HepG2 (cell line): Measurements from ENCODE around the gene BLMH. TPM values are rescaled to one million over a fixed set of nuclear protein-coding genes. Genes with fewer than 3 reads are reported as not detected.

Source experiments
- ATAC-seq: fragments of 200-7000 bp; cut with Tn5 transposase; 3 replicates; pipeline ENCODE4 v1.9.1; 2020; ENCODE audit warnings: mild to moderate bottlenecking, moderate library complexity
- BruUV-seq: library from RNA; stranded (reverse); fragments of 400-500 nt; replicated peaks from 2 replicates; lab custom pipeline; 2021; lab: Mats Ljungman, UMichigan
- CTCF ChIA-PET: fragments of 300-600 bp; formaldehyde crosslinking; extraction: SDS; loops from one replicate; lab custom pipeline; 2021; ENCODE audit warnings: low total read pairs, inconsistent platforms, low intra/inter-chr PET ratio; lab: Yijun Ruan, JAX
- POLR2A ChIA-PET: fragments of 350-600 bp; sonication (Branson Sonifier 250); formaldehyde crosslinking; loops from one replicate; lab custom pipeline; 2020; ENCODE audit warnings: antibody characterized with exemption, inconsistent platforms; lab: Yijun Ruan, JAX
- DNase-seq: peaks from one replicate; pipeline ENCODE4 v3.0.0-alpha.2; 2015; ENCODE audit warnings: low spot score
- FAIRE-seq: peaks from 3 replicates; lab custom pipeline; 2011; peaks lifted over from hg19 to GRCh38; lab: Jason Lieb, UNC
- H2AFZ ChIP-seq: one replicate; pipeline ENCODE4 v1.6.1; 2011; ENCODE audit warnings: low read length, inconsistent platforms
- H3K27ac ChIP-seq: fragments of 300-600 bp; 3 replicates; pipeline ENCODE4 v1.8.0; 2011; ENCODE audit warnings: mixed run types, mild to moderate bottlenecking, mixed read lengths, low read length, inconsistent platforms; ENCODE audit not compliant: insufficient read depth; ENCODE audit errors: extremely low read length
- H3K27me3 ChIP-seq, 2 experiments: fragments of 200-600 bp in 1 of 2; 2 replicates in 1 of 2; 3 replicates in 1 of 2; pipeline versions ENCODE4 v1.6.0 to v1.8.0; 2011; ENCODE audit warnings: low read length in 2 of 2, mild to moderate bottlenecking in 2 of 2, moderate library complexity in 2 of 2, inconsistent platforms in 1 of 2; ENCODE audit not compliant: insufficient read depth in 2 of 2, control insufficient read depth in 1 of 2
- H3K36me3 ChIP-seq, 2 experiments: fragments of 200-600 bp in 1 of 2; replicated peaks in 1 of 2; 2 replicates in 1 of 2; 3 replicates in 1 of 2; pipeline versions ENCODE4 v1.5.1 to v1.8.0; 2011; ENCODE audit warnings: low read length in 2 of 2, inconsistent platforms in 1 of 2; ENCODE audit not compliant: insufficient read depth in 2 of 2, control insufficient read depth in 1 of 2
- H3K4me1 ChIP-seq: 2 replicates; pipeline ENCODE4 v1.5.1; 2012; ENCODE audit warnings: low read length, inconsistent platforms; ENCODE audit not compliant: insufficient read depth
- H3K4me2 ChIP-seq: 2 replicates; pipeline ENCODE4 v1.6.0; 2011; ENCODE audit warnings: low read depth, low read length, inconsistent platforms
- H3K4me3 ChIP-seq, 3 experiments: fragments of 200-600 bp in 1 of 3; sonication (generic), shearing (Covaris generic) in 1 of 3; replicated peaks in 1 of 3; 2 replicates each; pipeline ENCODE4 v1.5.1; 2011 to 2016; ENCODE audit warnings: low read length in 3 of 3, inconsistent platforms in 2 of 3, low read depth in 2 of 3, mild to moderate bottlenecking in 2 of 3, control low read depth in 1 of 3, mixed read lengths in 1 of 3; ENCODE audit not compliant: insufficient read depth in 1 of 3
- H3K79me2 ChIP-seq: one replicate; pipeline ENCODE4 v1.6.1; 2011; ENCODE audit warnings: low read length, inconsistent platforms; ENCODE audit not compliant: insufficient read depth
- H3K9ac ChIP-seq: 2 replicates; pipeline ENCODE4 v1.6.0; 2011; ENCODE audit warnings: mild to moderate bottlenecking, low read depth, low read length, inconsistent platforms; ENCODE audit not compliant: insufficient read depth
- H3K9me3 ChIP-seq: 2 replicates; pipeline ENCODE4 v1.5.1; 2012; ENCODE audit warnings: mild to moderate bottlenecking, low read length
- H4K20me1 ChIP-seq: 2 replicates; pipeline ENCODE4 v1.6.0; 2011; ENCODE audit warnings: inconsistent platforms, mild to moderate bottlenecking, low read length, moderate library complexity; ENCODE audit not compliant: insufficient read depth
- ELF1 ChIP-seq: sonication (generic); formaldehyde crosslinking; IDR thresholded peaks from 2 replicates; pipeline ENCODE4 v1.4.0; 2020; ENCODE audit warnings: missing genetic modification reagents
- HNF1A ChIP-seq, 2 experiments: sonication (generic) in 1 of 2; formaldehyde crosslinking in 1 of 2; IDR thresholded peaks; 2 replicates each; pipeline versions ENCODE4 v1.4.0 to v1.6.1; 2016 to 2020; ENCODE audit warnings: borderline replicate concordance in 1 of 2, low read depth in 1 of 2, mild to moderate bottlenecking in 1 of 2, missing genetic modification reagents in 1 of 2
- RNF2 ChIP-seq: fragments of 450-650 bp; conservative IDR thresholded peaks from 2 replicates; pipeline ENCODE4 v1.6.1; 2016; ENCODE audit warnings: low read depth
- STAT5B ChIP-seq: sonication (generic); formaldehyde crosslinking; IDR thresholded peaks from 2 replicates; pipeline ENCODE4 v1.4.0; 2020; ENCODE audit warnings: missing genetic modification reagents
- ZBTB8A ChIP-seq: sonication (generic); formaldehyde crosslinking; IDR thresholded peaks from 2 replicates; pipeline ENCODE4 v1.4.0; 2020; ENCODE audit warnings: mild to moderate bottlenecking, low read depth, missing genetic modification reagents, borderline replicate concordance
- ZNF713 ChIP-seq: sonication (generic); formaldehyde crosslinking; IDR thresholded peaks from 2 replicates; pipeline ENCODE4 v1.4.0; 2020; ENCODE audit warnings: mild to moderate bottlenecking, missing genetic modification reagents
- WGBS: methylation state at CpG from one replicate; pipeline ENCODE4 v1.1.6; 2017; ENCODE audit warnings: low lambda C conversion rate; 5-methylcytosine and 5-hydroxymethylcytosine counted together
- in situ Hi-C: cut with HindIII; loops from 2 replicates; pipeline ENCODE4 v1.10.0; 2017; ENCODE audit warnings: low pct_unique_long_range_greater_than_20kb; ENCODE audit not compliant: extremely low pct_ligation_motif_present
- intact Hi-C: fragments of 100-400 bp; cut with micrococcal nuclease; formaldehyde crosslinking; loops from one replicate; pipeline ENCODE4 v1.10.0; 2022; ENCODE audit not compliant: unreplicated experiment
- polyA plus RNA-seq, 8 experiments: library from polyadenylated mRNA; depleted of rRNA in 3 of 8; stranded (reverse) in 7 of 8; unstranded in 1 of 8; fragments of >200 nt; fragmentation: Illumina TruSeq in 4 of 8; extraction: Trizol in 4 of 8; gene quantifications; 2 replicates each; pipeline versions ENCODE4 v1.2.1 to v1.2.3, GENCODE V29; 2011 to 2016; ENCODE audit warnings: low read depth in 4 of 8, missing spikeins in 1 of 8, mixed read lengths in 1 of 8; ENCODE audit not compliant: insufficient read depth in 1 of 8
- total RNA-seq, 5 experiments: library from RNA; depleted of rRNA; stranded (reverse); fragments of >200 nt; fragmentation: Illumina TruSeq; extraction: Trizol; gene quantifications; 2 replicates each; pipeline ENCODE4 v1.2.3, GENCODE V29; 2016; ENCODE audit warnings: low read depth in 1 of 5

The BLMH gene
- total and polyA plus RNA-seq, 2 of the 13 experiments (the other 11 are each of a cell fraction or from before 2014, with no cell fraction given) = 12.1 to 41.0 TPM

- Histone ChIP-seq H3K9me3 (no peaks in the 10 kb centered on the region), H3K27ac (no peak overlapping the region), H3K27me3 (no peaks in the 10 kb centered on the region), H3K4me3 (no peak overlapping the region), H3K4me1 (no peaks in the 10 kb centered on the region), H4K20me1 (no peaks in the 10 kb centered on the region), H2AFZ (no peak overlapping the region), H3K36me3 (no peaks in the 10 kb centered on the region; a peak in 2 of 5 replicates), H3K79me2 (no peaks in the 10 kb centered on the region), H3K9ac (no peak overlapping the region), H3K4me2 (no peak overlapping the region)
- no peak for TF ChIP-seq STAT5B (CRISPR knock-in tag)
- no peak for TF ChIP-seq RNF2
- TF ChIP-seq HNF1A (IDR thresholded peaks at IDR 0.05; ENCODE audit: low read depth) = no peak
- no peak for TF ChIP-seq HNF1A (CRISPR knock-in tag; IDR thresholded peaks at IDR 0.05; ENCODE audit: borderline replicate concordance)
- no peak for TF ChIP-seq ZBTB8A (CRISPR knock-in tag)
- TF ChIP-seq ELF1 (CRISPR knock-in tag) = no peak
- TF ChIP-seq ZNF713 (CRISPR knock-in tag) = no peak
- no TSS peak for BruUV-seq
- intact Hi-C loops = no loop called here
- in situ Hi-C loops = no loop called here
- FAIRE-seq (no peak), DNase-seq (no peak), ATAC-seq (no peak)
- ChIA-PET POLR2A (no interaction called here), CTCF (no interaction called here)
- 96% methylated on average over 3 of the region's 3 CpGs for WGBS
Measured at GRCh38 chr17:30208214-30208613, 83.5 kb downstream of the BLMH start.
